Left ventricle myocardium inferior (tissue), 1 donor: ENCODE data around the gene TAPT1. TPM values are rescaled to one million over a fixed set of nuclear protein-coding genes. Genes with fewer than 3 reads are reported as not detected.

Experiments used
- DNase-seq: peaks from one replicate; pipeline ENCODE4 v3.0.0-alpha.2; 2020
- H3K27ac ChIP-seq: fragments of 200-600 bp; replicated peaks from 2 replicates; pipeline ENCODE4 v1.8.0; 2021
- H3K27me3 ChIP-seq: fragments of 200-600 bp; 2 replicates; pipeline ENCODE4 v1.8.0; 2021; ENCODE audit warnings: low read depth
- H3K36me3 ChIP-seq: fragments of 200-600 bp; 2 replicates; pipeline ENCODE4 v1.8.0; 2021
- H3K4me1 ChIP-seq: fragments of 200-600 bp; 2 replicates; pipeline ENCODE4 v1.8.0; 2021
- H3K4me3 ChIP-seq: fragments of 200-600 bp; 2 replicates; pipeline ENCODE4 v1.8.0; 2021; ENCODE audit warnings: mild to moderate bottlenecking, moderate library complexity
- H3K9me3 ChIP-seq: fragments of 200-600 bp; replicated peaks from 2 replicates; pipeline ENCODE4 v1.8.0; 2021
- CTCF ChIP-seq: fragments of 200-600 bp; IDR thresholded peaks from 2 replicates; pipeline ENCODE4 v1.8.0; 2021; ENCODE audit warnings: antibody characterized with exemption, mild to moderate bottlenecking, borderline replicate concordance
- intact Hi-C: fragments of 100-400 bp; cut with micrococcal nuclease; formaldehyde crosslinking; loops from one replicate; pipeline ENCODE4 v1.11.0; 2022
- total RNA-seq: library from RNA; stranded (reverse); fragmentation: NEBNext Ultra II Directional; extraction: Animal tissue kit (Norgen Biotek cat#: 25700); gene quantifications from one replicate; pipeline ENCODE4 v1.2.1, GENCODE V29; 2021
- donor health status: DM: no; HTN: yes; CAD: no; lungs with severe emphysema.

Gene TAPT1
- total RNA-seq, 1 donor from 2014 or later: 35.3 TPM

DNA sequence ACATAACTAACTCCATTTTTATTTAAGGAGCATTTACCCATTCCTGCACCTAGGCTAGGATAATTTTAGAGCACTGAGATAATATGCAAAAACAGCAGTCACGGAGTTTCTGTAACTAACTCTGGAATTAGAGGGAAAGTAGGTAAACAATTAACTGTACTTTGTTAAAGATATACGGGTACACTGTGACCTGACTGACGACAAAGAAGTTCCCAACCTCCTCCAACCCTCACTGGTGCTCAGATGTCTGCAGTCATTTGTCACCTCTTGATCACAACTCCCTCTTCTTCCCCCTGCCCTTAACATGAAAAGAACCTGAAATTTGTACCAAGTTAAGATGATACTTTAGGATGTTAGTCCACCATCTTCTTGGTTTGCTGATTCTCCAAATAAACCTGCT, 42.0 kb upstream of the TAPT1 start:
- H3K4me1 ChIP-seq: peaks cover 5% of the 10 kb centered on the region
- no peaks in the 10 kb centered on the region for H3K27me3 ChIP-seq
- H3K4me3 ChIP-seq: no peak overlapping the region
- no peak for TF ChIP-seq CTCF
- no peaks in the 10 kb centered on the region for H3K9me3 ChIP-seq
- no peak for DNase-seq
- intact Hi-C loops: no loop called here
- H3K27ac ChIP-seq: no peak overlapping the region
- H3K36me3 ChIP-seq: no peaks in the 10 kb centered on the region

GRCh38 chr4:16267639-16268038, 41.4 kb upstream of the TAPT1 start:
- Histone ChIP-seq H3K9me3 (no peaks in the 10 kb centered on the region), H3K4me3 (no peak overlapping the region), H3K27ac (no peak overlapping the region), H3K36me3 (no peaks in the 10 kb centered on the region), H3K4me1 (peaks cover 10% of the 10 kb centered on the region), H3K27me3 (no peaks in the 10 kb centered on the region)
- no peak for DNase-seq
- TF ChIP-seq CTCF: no peak
- intact Hi-C loops: no loop called here

DNA sequence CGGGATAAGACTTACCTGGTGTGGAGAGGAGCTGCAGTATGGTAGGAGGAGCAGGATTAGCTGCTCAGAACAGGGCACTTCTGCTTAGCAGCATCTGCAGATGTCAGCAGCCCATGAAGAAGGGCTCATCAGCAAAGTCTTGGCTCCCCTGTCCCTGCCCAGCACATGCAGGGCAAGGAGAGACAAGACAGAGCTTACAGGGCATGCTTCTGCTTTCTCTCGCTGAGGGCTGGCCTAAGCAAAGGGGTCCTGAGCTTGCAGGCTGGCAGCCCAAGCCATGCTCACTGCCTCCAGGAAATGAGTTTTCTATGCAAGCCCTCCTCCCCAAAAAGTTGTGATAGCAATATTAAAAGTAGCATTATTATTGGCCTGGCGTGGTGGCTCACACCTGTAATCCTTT, 39.5 kb upstream of the TAPT1 start:
- Histone ChIP-seq H3K36me3 (no peaks in the 10 kb centered on the region), H3K27ac (no peak overlapping the region), H3K9me3 (no peaks in the 10 kb centered on the region), H3K4me1 (peaks cover 10% of the 10 kb centered on the region), H3K4me3 (no peak overlapping the region), H3K27me3 (no peaks in the 10 kb centered on the region)
- DNase-seq: no peak
- intact Hi-C loops: loop anchor here (2.0 kb wide), 1 partner anchor 237 kb away; no protein-coding TSS in a partner anchor
- no peak for TF ChIP-seq CTCF

DNA sequence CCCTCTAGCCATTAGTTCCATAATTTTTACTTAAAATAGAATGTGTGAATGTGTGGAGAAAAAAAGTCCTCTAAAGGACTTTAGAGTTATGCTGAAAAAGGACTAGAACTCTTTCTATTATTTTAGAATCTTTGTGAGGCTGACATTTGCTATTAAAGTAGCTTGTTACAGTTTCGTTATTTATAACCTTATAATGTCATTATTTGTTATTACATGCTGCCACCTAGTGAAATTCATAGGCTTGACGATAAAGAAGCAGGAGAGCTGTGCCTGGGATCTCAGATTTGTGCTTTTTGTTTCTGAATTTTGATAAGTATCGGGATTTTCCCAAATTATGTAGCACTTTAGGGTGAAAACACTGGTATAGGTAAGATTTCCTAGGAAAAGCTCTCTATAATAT, 38.5 kb upstream of the TAPT1 start:
- Histone ChIP-seq H3K4me3 (no peak overlapping the region), H3K27me3 (no peaks in the 10 kb centered on the region), H3K36me3 (no peaks in the 10 kb centered on the region), H3K27ac (no peak overlapping the region), H3K4me1 (peaks cover 10% of the 10 kb centered on the region), H3K9me3 (no peaks in the 10 kb centered on the region)
- intact Hi-C loops: loop anchor here (2.0 to 5.0 kb wide), 2 partner anchors 67 to 236 kb away; no protein-coding TSS in a partner anchor
- DNase-seq: no peak
- peak; percentile 78 for TF ChIP-seq CTCF

GRCh38 chr4:16263056-16263455, 36.8 kb upstream of the TAPT1 start:
- H3K4me1 ChIP-seq: peaks cover 10% of the 10 kb centered on the region
- H3K36me3 ChIP-seq: no peaks in the 10 kb centered on the region
- DNase-seq: no peak
- no peaks in the 10 kb centered on the region for H3K27me3 ChIP-seq
- intact Hi-C loops: loop anchor here (5.0 kb wide), 1 partner anchor 66 kb away; no protein-coding TSS in a partner anchor
- H3K4me3 ChIP-seq: no peak overlapping the region
- no peaks in the 10 kb centered on the region for H3K9me3 ChIP-seq
- H3K27ac ChIP-seq: no peak overlapping the region
- no peak for TF ChIP-seq CTCF

- TF ChIP-seq CTCF: no peak
- intact Hi-C loops: loop anchor here (5.0 kb wide), 1 partner anchor 65 kb away; no protein-coding TSS in a partner anchor
- Histone ChIP-seq H3K9me3 (no peaks in the 10 kb centered on the region), H3K27me3 (no peaks in the 10 kb centered on the region), H3K36me3 (peaks cover under 1% of the 10 kb centered on the region), H3K4me1 (peaks cover 10% of the 10 kb centered on the region), H3K27ac (no peak overlapping the region), H3K4me3 (no peak overlapping the region)
- no peak for DNase-seq
These were observed 35.9 kb upstream of the TAPT1 start for GRCh38 chr4:16262188-16262587.
